ENCODE measurements around the gene SRSF11. TPM values are rescaled to one million over a fixed set of nuclear protein-coding genes. Genes with fewer than 3 reads are reported as not detected.

Gene SRSF11
- polyA plus RNA-seq, 3 donors = 60.0 to 189 (median 66.5) TPM

DNA sequence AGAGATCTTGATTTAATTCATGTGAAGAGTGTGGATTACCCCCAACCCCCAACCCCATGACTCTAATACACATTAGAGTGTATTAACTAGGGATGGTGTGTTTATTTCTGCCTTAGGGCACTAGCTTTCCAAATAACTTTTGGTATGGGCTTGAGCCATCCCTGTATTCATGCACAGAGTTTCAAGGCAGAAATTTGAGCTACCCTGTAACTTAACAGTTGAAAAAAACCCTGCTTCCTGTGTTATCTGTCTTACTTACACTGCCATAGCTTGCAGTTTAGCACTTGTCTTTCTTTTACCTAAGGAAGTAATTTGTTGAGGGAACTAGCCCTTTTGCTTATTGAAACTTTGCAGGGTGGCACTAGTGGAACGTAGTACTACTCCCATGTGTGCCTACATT, 6.3 kb downstream of the SRSF11 start:
- H3K36me3 ChIP-seq (replicated peaks in 1 of 2; ENCODE audit: control insufficient read depth in 1 of 2, insufficient read depth in 2 of 2, low read length in 2 of 2) = peaks cover 61 to 82% of the 10 kb centered on the region in 2 donors

DNA sequence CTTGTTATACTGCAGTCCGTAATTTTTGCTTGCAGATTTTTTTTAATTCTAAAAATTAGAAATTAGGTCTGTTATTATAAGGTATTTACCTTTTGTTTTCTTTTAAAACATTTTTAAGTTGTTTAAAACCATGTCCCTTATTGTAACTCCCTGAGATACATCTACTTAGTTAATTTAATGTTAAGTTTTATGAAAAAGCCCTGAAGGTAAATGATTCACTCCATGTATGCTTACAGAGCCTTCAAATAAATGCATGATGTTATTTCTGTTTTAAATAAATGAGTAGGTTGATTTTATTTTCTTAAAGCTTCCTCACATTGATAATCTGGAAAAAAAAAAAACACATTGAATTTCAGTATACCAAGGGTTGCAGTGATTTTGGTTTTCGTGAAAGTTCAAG, 7.5 kb downstream of the SRSF11 start:
- peaks cover 71% of the 10 kb centered on the region for H3K79me2 ChIP-seq (ENCODE audit: insufficient read depth, low read length)
- H2AFZ ChIP-seq (ENCODE audit: insufficient read depth, low read depth, low read length, poor library complexity, severe bottlenecking) = no peak overlapping the region
- no peaks in the 10 kb centered on the region for H3K9me3 ChIP-seq (replicated peaks in 1 of 2; ENCODE audit: control insufficient read depth in 1 of 2, insufficient read depth in 1 of 2, low read length in 2 of 2)
- no peak for TF ChIP-seq CTCF (IDR thresholded peaks at IDR 0.05)
- H3K27ac Mint-ChIP-seq = no peak overlapping the region
- H3K27me3 ChIP-seq (ENCODE audit: control insufficient read depth in 2 of 2, insufficient read depth in 2 of 2, low read length in 2 of 2) = no peaks in the 10 kb centered on the region
- no peak overlapping the region for H3K4me3 ChIP-seq (replicated peaks in 1 of 3; ENCODE audit: low read depth in 2 of 3, low read length in 3 of 3)
- H3K27me3 Mint-ChIP-seq (ENCODE audit: low read depth in 3 of 3) = no peaks in the 10 kb centered on the region
- peaks cover 0 to under 1% of the 10 kb centered on the region in 2 donors for H3K4me1 ChIP-seq (ENCODE audit: control insufficient read depth in 1 of 2, insufficient read depth in 2 of 2, low read length in 2 of 2)
- H3K36me3 ChIP-seq (replicated peaks in 1 of 2; ENCODE audit: control insufficient read depth in 1 of 2, insufficient read depth in 2 of 2, low read length in 2 of 2) = peaks cover 73 to 91% of the 10 kb centered on the region in 2 donors
- H3K4me1 Mint-ChIP-seq = peaks cover 3% of the 10 kb centered on the region
- no peak overlapping the region for H3K27ac ChIP-seq (ENCODE audit: low read depth in 1 of 2, low read length in 2 of 2)
- no CpG with 5 or more reads among the region's 2 CpGs for WGBS (ENCODE audit: insufficient coverage)
- intact Hi-C loops (cut with micrococcal nuclease) = no loop called here
- peaks cover 81% of the 10 kb centered on the region for H4K20me1 ChIP-seq (ENCODE audit: insufficient read depth, low read length)
- H3K36me3 Mint-ChIP-seq = peaks cover 64 to 72% of the 10 kb centered on the region in 2 donors
- no peak for DNase-seq
- H3K4me2 ChIP-seq (replicated peaks; ENCODE audit: extremely low read depth, low read length, poor library complexity, severe bottlenecking) = no peak overlapping the region
- H3K9me3 Mint-ChIP-seq = no peaks in the 10 kb centered on the region
- H3K4me3 Mint-ChIP-seq = no peak overlapping the region
- H3K9ac ChIP-seq (ENCODE audit: insufficient read depth, low read length, poor library complexity, severe bottlenecking) = no peak overlapping the region

More for the DNA sequence above, 6.3 kb downstream of the SRSF11 start:
- DNase-seq = no peak
- H3K79me2 ChIP-seq (ENCODE audit: insufficient read depth, low read length) = peaks cover 78% of the 10 kb centered on the region
- H2AFZ ChIP-seq (ENCODE audit: insufficient read depth, low read depth, low read length, poor library complexity, severe bottlenecking) = no peak overlapping the region
- peaks cover 2 to 13% of the 10 kb centered on the region in 2 donors for H3K4me1 ChIP-seq (ENCODE audit: control insufficient read depth in 1 of 2, insufficient read depth in 2 of 2, low read length in 2 of 2)
- no peaks in the 10 kb centered on the region for H3K9me3 ChIP-seq (replicated peaks in 1 of 2; ENCODE audit: control insufficient read depth in 1 of 2, insufficient read depth in 1 of 2, low read length in 2 of 2)
- H3K9ac ChIP-seq (ENCODE audit: insufficient read depth, low read length, poor library complexity, severe bottlenecking) = no peak overlapping the region
- Mint-ChIP-seq H3K4me3 (no peak overlapping the region), H3K27me3 (ENCODE audit: low read depth in 3 of 3) (no peaks in the 10 kb centered on the region), H3K36me3 (peaks cover 56 to 64% of the 10 kb centered on the region in 2 donors), H3K4me1 (peaks cover 13% of the 10 kb centered on the region), H3K9me3 (no peaks in the 10 kb centered on the region), H3K27ac (peak overlapping the region in 1 of 7 donors; percentile 37)
- no peak overlapping the region for H3K4me2 ChIP-seq (replicated peaks; ENCODE audit: extremely low read depth, low read length, poor library complexity, severe bottlenecking)
- peak overlapping the region in 1 of 2 donors; percentile 30 for H3K27ac ChIP-seq (ENCODE audit: low read depth in 1 of 2, low read length in 2 of 2)
- WGBS (ENCODE audit: insufficient coverage) = no CpG with 5 or more reads among the region's 1 CpG
- peaks cover 80% of the 10 kb centered on the region for H4K20me1 ChIP-seq (ENCODE audit: insufficient read depth, low read length)
- H3K4me3 ChIP-seq (replicated peaks in 1 of 3; ENCODE audit: low read depth in 2 of 3, low read length in 3 of 3) = no peak overlapping the region
- TF ChIP-seq CTCF (IDR thresholded peaks at IDR 0.05) = no peak
- no peaks in the 10 kb centered on the region for H3K27me3 ChIP-seq (ENCODE audit: control insufficient read depth in 2 of 2, insufficient read depth in 2 of 2, low read length in 2 of 2)
- intact Hi-C loops (cut with micrococcal nuclease) = no loop called here

Measured in CD14-positive monocyte (primary cell).